NCI-H2227 (cell line): ENCODE results near the gene TRPC1.
"Not testable (repeated sequence)": the region's sequence is repeated elsewhere in the genome, so short reads cannot be mapped to it uniquely, and the experiment has no call there.

ENCODE experiments used
- DNase-seq: peaks from one replicate; lab custom pipeline; 2025; ENCODE audit not compliant: unreplicated experiment; lab: John Stamatoyannopoulos, UW

TRPC1 gene

GRCh38 chr3:142723968-142724681, at the start of gene TRPC1:
Gene TRPC1, plus strand, starts transcription at chr3:142724034. Its CDS starts 526 bp downstream, at chr3:142724560.
- DNase-seq = peak; percentile 86

GRCh38 chr3:142676151-142676550, 47.7 kb upstream of the TRPC1 start:
- DNase-seq = no peak

- no peak for DNase-seq
These were observed 43.1 kb upstream of the TRPC1 start for GRCh38 chr3:142680710-142681109.

- DNase-seq = no peak
These were observed 33.2 kb upstream of the TRPC1 start for GRCh38 chr3:142690613-142691012.

- DNase-seq = no peak
These were observed 32.3 kb upstream of the TRPC1 start for GRCh38 chr3:142691527-142691926.

- DNase-seq = no peak
These were observed 30.5 kb upstream of the TRPC1 start for GRCh38 chr3:142693136-142693853.

GRCh38 chr3:142694225-142694624, 29.6 kb upstream of the TRPC1 start:
- DNase-seq = no peak

- DNase-seq = peak; percentile 62
These were observed 18.6 kb upstream of the TRPC1 start for GRCh38 chr3:142705198-142705597.

- no peak for DNase-seq
These were observed 17.3 kb upstream of the TRPC1 start for GRCh38 chr3:142706321-142707127.

- DNase-seq = no peak
These were observed 14.6 kb upstream of the TRPC1 start for GRCh38 chr3:142709207-142709606.

GRCh38 chr3:142714882-142715281, 9.0 kb upstream of the TRPC1 start:
- not testable (repeated sequence) for DNase-seq

- no peak for DNase-seq
These were observed 7.7 kb upstream of the TRPC1 start for GRCh38 chr3:142716102-142716501.

GRCh38 chr3:142723665-142723967, 218 bp upstream of the TRPC1 start:
- DNase-seq = no peak

GRCh38 chr3:142724682-142725356, 985 bp downstream of the TRPC1 start:
- DNase-seq = peak; percentile 58

GRCh38 chr3:142725357-142725739, 1.5 kb downstream of the TRPC1 start:
- no peak for DNase-seq

GRCh38 chr3:142726017-142726416, 2.2 kb downstream of the TRPC1 start:
- DNase-seq = no peak

GRCh38 chr3:142732066-142732465, 8.2 kb downstream of the TRPC1 start:
- no peak for DNase-seq

GRCh38 chr3:142734834-142735233, 11.0 kb downstream of the TRPC1 start:
- DNase-seq = no peak

- DNase-seq = no peak
These were observed 11.6 kb downstream of the TRPC1 start for GRCh38 chr3:142735462-142735861.

GRCh38 chr3:142738396-142738795, 14.6 kb downstream of the TRPC1 start:
- no peak for DNase-seq

- no peak for DNase-seq
These were observed 22.8 kb downstream of the TRPC1 start for GRCh38 chr3:142746646-142747045.
